ENCODE results near the gene GIT2. TPM values are rescaled to one million over a fixed set of nuclear protein-coding genes. Genes with fewer than 3 reads are reported as not detected.

GIT2 gene
- total and polyA plus RNA-seq, 2 of the 13 experiments (the other 11 are each of a cell fraction or from before 2014, with no cell fraction given) = 18.4 to 19.8 TPM

DNA sequence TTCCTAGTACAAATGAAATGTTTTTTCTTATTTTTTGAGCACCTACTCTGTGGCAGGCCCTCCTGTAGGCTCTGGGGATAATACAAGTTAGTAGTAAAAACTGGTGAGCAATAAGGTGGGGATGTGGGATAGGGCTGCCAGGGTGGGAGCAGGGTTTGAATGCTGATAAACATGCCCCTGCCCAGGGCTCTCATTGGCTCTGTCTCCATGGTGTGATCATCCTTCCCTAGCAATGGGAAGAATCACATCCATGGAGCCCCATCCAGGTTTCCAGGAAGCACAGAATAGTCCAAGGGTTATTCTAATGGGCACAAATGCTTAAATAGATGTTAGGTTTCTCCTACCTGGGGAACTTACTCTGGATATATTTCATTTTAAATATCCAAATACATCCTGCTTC is 45.5 kb downstream of the GIT2 start:
- no peak for ATAC-seq
- H4K20me1 ChIP-seq (ENCODE audit: insufficient read depth, low read length) = no peaks in the 10 kb centered on the region
- peak overlapping the region; percentile 76 for H3K27ac ChIP-seq (ENCODE audit: extremely low read length, insufficient read depth, low read length)
- no peak overlapping the region for H3K4me3 ChIP-seq (replicated peaks in 1 of 3; ENCODE audit: insufficient read depth in 1 of 3, low read depth in 2 of 3, low read length in 3 of 3)
- FAIRE-seq = no peak
- no peak overlapping the region for H3K9ac ChIP-seq (ENCODE audit: insufficient read depth, low read depth, low read length)
- no peak for DNase-seq (ENCODE audit: low spot score)
- ChIA-PET CTCF (ENCODE audit: low intra/inter-chr PET ratio, low total read pairs) (no interaction called here), POLR2A (no interaction called here)
- intact Hi-C loops (cut with micrococcal nuclease; ENCODE audit: unreplicated experiment) = no loop called here
- no peaks in the 10 kb centered on the region for H3K9me3 ChIP-seq (ENCODE audit: low read length)
- H3K36me3 ChIP-seq (replicated peaks in 1 of 2; ENCODE audit: control insufficient read depth in 1 of 2, insufficient read depth in 2 of 2, low read length in 2 of 2) = peaks cover 13 to 39% of the 10 kb centered on the region in 2 experiments
- BruUV-seq (replicated peaks) = no TSS peak
- in situ Hi-C loops (cut with HindIII; ENCODE audit: extremely low pct_ligation_motif_present, low pct_unique_long_range_greater_than_20kb) = no loop called here
- TF ChIP-seq SOX13 (IDR thresholded peaks at IDR 0.05) = no peak
- TF ChIP-seq SOX13 (CRISPR knock-in tag; conservative IDR thresholded peaks at IDR 0.05 in 1 of 2, IDR thresholded peaks at IDR 0.05 in 1 of 2) = no peak
- TF ChIP-seq, protein P1, sequence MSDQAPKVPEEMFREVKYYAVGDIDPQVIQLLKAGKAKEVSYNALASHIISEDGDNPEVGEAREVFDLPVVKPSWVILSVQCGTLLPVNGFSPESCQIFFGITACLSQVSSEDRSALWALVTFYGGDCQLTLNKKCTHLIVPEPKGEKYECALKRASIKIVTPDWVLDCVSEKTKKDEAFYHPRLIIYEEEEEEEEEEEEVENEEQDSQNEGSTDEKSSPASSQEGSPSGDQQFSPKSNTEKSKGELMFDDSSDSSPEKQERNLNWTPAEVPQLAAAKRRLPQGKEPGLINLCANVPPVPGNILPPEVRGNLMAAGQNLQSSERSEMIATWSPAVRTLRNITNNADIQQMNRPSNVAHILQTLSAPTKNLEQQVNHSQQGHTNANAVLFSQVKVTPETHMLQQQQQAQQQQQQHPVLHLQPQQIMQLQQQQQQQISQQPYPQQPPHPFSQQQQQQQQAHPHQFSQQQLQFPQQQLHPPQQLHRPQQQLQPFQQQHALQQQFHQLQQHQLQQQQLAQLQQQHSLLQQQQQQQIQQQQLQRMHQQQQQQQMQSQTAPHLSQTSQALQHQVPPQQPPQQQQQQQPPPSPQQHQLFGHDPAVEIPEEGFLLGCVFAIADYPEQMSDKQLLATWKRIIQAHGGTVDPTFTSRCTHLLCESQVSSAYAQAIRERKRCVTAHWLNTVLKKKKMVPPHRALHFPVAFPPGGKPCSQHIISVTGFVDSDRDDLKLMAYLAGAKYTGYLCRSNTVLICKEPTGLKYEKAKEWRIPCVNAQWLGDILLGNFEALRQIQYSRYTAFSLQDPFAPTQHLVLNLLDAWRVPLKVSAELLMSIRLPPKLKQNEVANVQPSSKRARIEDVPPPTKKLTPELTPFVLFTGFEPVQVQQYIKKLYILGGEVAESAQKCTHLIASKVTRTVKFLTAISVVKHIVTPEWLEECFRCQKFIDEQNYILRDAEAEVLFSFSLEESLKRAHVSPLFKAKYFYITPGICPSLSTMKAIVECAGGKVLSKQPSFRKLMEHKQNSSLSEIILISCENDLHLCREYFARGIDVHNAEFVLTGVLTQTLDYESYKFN (CRISPR knock-in tag; conservative IDR thresholded peaks at IDR 0.05) = no peak
- no peak for TF ChIP-seq ZKSCAN1 (IDR thresholded peaks at IDR 0.05; ENCODE audit: low read length)
- no peak for TF ChIP-seq JDP2 (CRISPR knock-in tag; IDR thresholded peaks at IDR 0.05; ENCODE audit: borderline replicate concordance)
- no peak for TF ChIP-seq ZNF510 (CRISPR knock-in tag; IDR thresholded peaks at IDR 0.05; ENCODE audit: low read depth)
- no peak for TF ChIP-seq CREB1 (IDR thresholded peaks at IDR 0.05)
- no peak for TF ChIP-seq CREB1 (CRISPR knock-in tag; IDR thresholded peaks at IDR 0.05)
- TF ChIP-seq KDM1A (CRISPR knock-in tag; IDR thresholded peaks at IDR 0.05) = no peak
- TF ChIP-seq ZNF768 (CRISPR knock-in tag; IDR thresholded peaks at IDR 0.05) = no peak
- TF ChIP-seq, protein P2, sequence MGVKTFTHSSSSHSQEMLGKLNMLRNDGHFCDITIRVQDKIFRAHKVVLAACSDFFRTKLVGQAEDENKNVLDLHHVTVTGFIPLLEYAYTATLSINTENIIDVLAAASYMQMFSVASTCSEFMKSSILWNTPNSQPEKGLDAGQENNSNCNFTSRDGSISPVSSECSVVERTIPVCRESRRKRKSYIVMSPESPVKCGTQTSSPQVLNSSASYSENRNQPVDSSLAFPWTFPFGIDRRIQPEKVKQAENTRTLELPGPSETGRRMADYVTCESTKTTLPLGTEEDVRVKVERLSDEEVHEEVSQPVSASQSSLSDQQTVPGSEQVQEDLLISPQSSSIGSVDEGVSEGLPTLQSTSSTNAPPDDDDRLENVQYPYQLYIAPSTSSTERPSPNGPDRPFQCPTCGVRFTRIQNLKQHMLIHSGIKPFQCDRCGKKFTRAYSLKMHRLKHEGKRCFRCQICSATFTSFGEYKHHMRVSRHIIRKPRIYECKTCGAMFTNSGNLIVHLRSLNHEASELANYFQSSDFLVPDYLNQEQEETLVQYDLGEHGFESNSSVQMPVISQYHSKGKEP (CRISPR knock-in tag; IDR thresholded peaks at IDR 0.05) = no peak
- H2AFZ ChIP-seq (ENCODE audit: low read length) = no peak overlapping the region
- H3K27me3 ChIP-seq (ENCODE audit: control insufficient read depth in 1 of 2, insufficient read depth in 2 of 2, low read length in 2 of 2) = no peaks in the 10 kb centered on the region
- H3K4me1 ChIP-seq (ENCODE audit: insufficient read depth, low read length) = peaks cover 60% of the 10 kb centered on the region
- no peak overlapping the region for H3K4me2 ChIP-seq (ENCODE audit: low read depth, low read length)
- H3K79me2 ChIP-seq (ENCODE audit: insufficient read depth, low read length) = no peaks in the 10 kb centered on the region

Data from HepG2 (cell line).